Measurements from ENCODE around the gene BPI.

Gene BPI

GRCh38 chr20:38271608-38272120 lies 32.3 kb upstream of the BPI start:
- no peak for TF ChIP-seq EZH2 (IDR thresholded peaks at IDR 0.05; ENCODE audit: borderline replicate concordance, low read depth, low read length, severe bottlenecking)
- TF ChIP-seq CTCF (IDR thresholded peaks at IDR 0.05; ENCODE audit: borderline replicate concordance, extremely low read depth, low read length, poor library complexity, severe bottlenecking), result no peak
- no peak overlapping the region for H3K4me2 ChIP-seq (ENCODE audit: insufficient read depth, low read length)
- no peak overlapping the region for H3K9ac ChIP-seq (ENCODE audit: low read depth, low read length)
- peaks cover 3% of the 10 kb centered on the region for H3K27me3 ChIP-seq (ENCODE audit: insufficient read depth, low read length, poor library complexity)
- H4K20me1 ChIP-seq (ENCODE audit: insufficient read depth, low read length), result no peaks in the 10 kb centered on the region
- no peaks in the 10 kb centered on the region for H3K79me2 ChIP-seq (ENCODE audit: insufficient read depth, low read length)
- ATAC-seq (ENCODE audit: insufficient read depth, low read depth), result no peak
- DNase-seq, result no peak
- no peaks in the 10 kb centered on the region for H3K4me1 ChIP-seq (ENCODE audit: insufficient read depth, low read length)
- no peak overlapping the region for H2AFZ ChIP-seq (ENCODE audit: low read depth, low read length)
- H3K27ac ChIP-seq (ENCODE audit: low read length), result no peak overlapping the region
- H3K36me3 ChIP-seq (ENCODE audit: insufficient read depth, low read length), result no peaks in the 10 kb centered on the region
- H3K9me3 ChIP-seq (ENCODE audit: insufficient read depth, low read length, severe bottlenecking), result no peaks in the 10 kb centered on the region
- no peak overlapping the region for H3K4me3 ChIP-seq (ENCODE audit: low read depth in 1 of 2, low read length in 2 of 2)

- Histone ChIP-seq H3K9ac (ENCODE audit: low read depth, low read length) (no peak overlapping the region), H3K9me3 (ENCODE audit: insufficient read depth, low read length, severe bottlenecking) (no peaks in the 10 kb centered on the region), H2AFZ (ENCODE audit: low read depth, low read length) (no peak overlapping the region), H3K4me1 (ENCODE audit: insufficient read depth, low read length) (no peaks in the 10 kb centered on the region), H3K4me3 (ENCODE audit: low read depth in 1 of 2, low read length in 2 of 2) (no peak overlapping the region), H4K20me1 (ENCODE audit: insufficient read depth, low read length) (no peaks in the 10 kb centered on the region), H3K4me2 (ENCODE audit: insufficient read depth, low read length) (no peak overlapping the region), H3K36me3 (ENCODE audit: insufficient read depth, low read length) (no peaks in the 10 kb centered on the region), H3K27ac (ENCODE audit: low read length) (no peak overlapping the region), H3K79me2 (ENCODE audit: insufficient read depth, low read length) (no peaks in the 10 kb centered on the region), H3K27me3 (ENCODE audit: insufficient read depth, low read length, poor library complexity) (peaks cover 3% of the 10 kb centered on the region)
- TF ChIP-seq CTCF (IDR thresholded peaks at IDR 0.05; ENCODE audit: borderline replicate concordance, extremely low read depth, low read length, poor library complexity, severe bottlenecking), result no peak
- no peak for TF ChIP-seq EZH2 (IDR thresholded peaks at IDR 0.05; ENCODE audit: borderline replicate concordance, low read depth, low read length, severe bottlenecking)
- ATAC-seq (ENCODE audit: insufficient read depth, low read depth) (no peak), DNase-seq (no peak)
These were observed 31.6 kb upstream of the BPI start for GRCh38 chr20:38272398-38272797.

GRCh38 chr20:38272961-38273360 lies 31.0 kb upstream of the BPI start:
- Histone ChIP-seq H3K27me3 (ENCODE audit: insufficient read depth, low read length, poor library complexity) (peaks cover 3% of the 10 kb centered on the region), H3K79me2 (ENCODE audit: insufficient read depth, low read length) (no peaks in the 10 kb centered on the region), H3K4me2 (ENCODE audit: insufficient read depth, low read length) (no peak overlapping the region), H3K27ac (ENCODE audit: low read length) (no peak overlapping the region), H3K9me3 (ENCODE audit: insufficient read depth, low read length, severe bottlenecking) (no peaks in the 10 kb centered on the region), H3K36me3 (ENCODE audit: insufficient read depth, low read length) (no peaks in the 10 kb centered on the region), H2AFZ (ENCODE audit: low read depth, low read length) (no peak overlapping the region), H3K4me1 (ENCODE audit: insufficient read depth, low read length) (no peaks in the 10 kb centered on the region), H3K9ac (ENCODE audit: low read depth, low read length) (no peak overlapping the region), H4K20me1 (ENCODE audit: insufficient read depth, low read length) (no peaks in the 10 kb centered on the region), H3K4me3 (ENCODE audit: low read depth in 1 of 2, low read length in 2 of 2) (no peak overlapping the region)
- TF ChIP-seq CTCF (IDR thresholded peaks at IDR 0.05; ENCODE audit: borderline replicate concordance, extremely low read depth, low read length, poor library complexity, severe bottlenecking) (no peak), EZH2 (IDR thresholded peaks at IDR 0.05; ENCODE audit: borderline replicate concordance, low read depth, low read length, severe bottlenecking) (no peak)
- ATAC-seq (ENCODE audit: insufficient read depth, low read depth), result no peak
- DNase-seq, result no peak

Measured in DND-41 (cell line).